Transverse colon (tissue), 4 donors: ENCODE results near the gene RCC2. TPM values are rescaled to one million over a fixed set of nuclear protein-coding genes. Genes with fewer than 3 reads are reported as not detected.
"Not testable (repeated sequence)": the region's sequence is repeated elsewhere in the genome, so short reads cannot be mapped to it uniquely, and the experiment has no call there.

ENCODE experiments used
- DNase-seq: peaks from one replicate; pipeline ENCODE4 v3.0.0-alpha.2; 2019
- H3K27ac ChIP-seq, 4 donors: fragments of 200-600 bp; sonication (generic); 2 replicates each; pipeline ENCODE4 v1.5.1; 2016 to 2018; ENCODE audit warnings: inconsistent platforms in 4 of 4
- H3K27me3 ChIP-seq: fragments of 200-600 bp; sonication (generic); 2 replicates; pipeline ENCODE4 v1.5.1; 2017; ENCODE audit warnings: inconsistent platforms
- H3K36me3 ChIP-seq, 4 donors: fragments of 200-600 bp; sonication (generic); 2 replicates each; pipeline ENCODE4 v1.5.1; 2017 to 2019; ENCODE audit warnings: inconsistent platforms in 4 of 4
- H3K4me1 ChIP-seq, 4 donors: fragments of 200-600 bp; sonication (generic); 2 replicates each; pipeline ENCODE4 v1.5.1; 2017 to 2020; ENCODE audit warnings: inconsistent platforms in 4 of 4
- H3K4me3 ChIP-seq, 4 donors: fragments of 200-600 bp; sonication (generic); 1 replicate in 1 of 4; 2 replicates in 3 of 4; pipeline versions ENCODE4 v1.5.1 to v1.6.1; 2017 to 2019; ENCODE audit warnings: inconsistent platforms in 4 of 4
- H3K9me3 ChIP-seq, 2 donors: fragments of 200-600 bp; sonication (generic); 2 replicates each; pipeline ENCODE4 v1.5.1; 2017 to 2019; ENCODE audit warnings: inconsistent platforms in 2 of 2
- CTCF ChIP-seq, 5 experiments: fragments of 200-600 bp in 3 of 5; fragments of 450-650 bp in 2 of 5; sonication (generic) in 3 of 5; IDR thresholded peaks; 1 replicate in 2 of 5; 2 replicates in 3 of 5; pipeline ENCODE4 v1.5.1; 2016 to 2017; ENCODE audit warnings: antibody characterized with exemption in 5 of 5, inconsistent platforms in 3 of 5, mild to moderate bottlenecking in 2 of 5, moderate library complexity in 1 of 5
- EP300 ChIP-seq: sonication (generic); formaldehyde crosslinking; IDR thresholded peaks from one replicate; pipeline ENCODE4 v1.6.1; 2017; ENCODE audit warnings: antibody characterized with exemption, low read depth
- POLR2A ChIP-seq: fragments of 450-650 bp; IDR thresholded peaks from one replicate; pipeline ENCODE4 v1.6.1; 2016; ENCODE audit warnings: antibody characterized with exemption, mild to moderate bottlenecking, moderate library complexity
- POLR2AphosphoS5 ChIP-seq, 3 donors: sonication (generic); formaldehyde crosslinking; IDR thresholded peaks; one replicate each; pipeline ENCODE4 v1.6.1; 2016; ENCODE audit warnings: antibody characterized with exemption in 3 of 3
- WGBS, 2 donors: methylation state at CpG; one replicate each; pipeline ENCODE4 v1.1.5; 2018; ENCODE audit warnings: low coverage in 1 of 2; 5-methylcytosine and 5-hydroxymethylcytosine counted together
- in situ Hi-C, 4 donors: fragments of 200-750 bp; cut with MboI; loops; one replicate each; pipeline versions ENCODE4 v1.15.0 to v1.15.1; 2017; ENCODE audit warnings: low sequenced_read_pairs in 3 of 4, low pct_ligation_motif_present in 1 of 4, low pct_unique_long_range_greater_than_20kb in 1 of 4
- intact Hi-C: fragments of 100-400 bp; cut with DNase I; formaldehyde crosslinking; loops from one replicate; pipeline ENCODE4 v1.15.1; 2023; ENCODE audit warnings: low total_unique reads
- total RNA-seq, 4 donors: library from RNA; depleted of rRNA; stranded (reverse); fragments of >200 nt; gene quantifications; one replicate each; pipeline ENCODE4 v1.1.0, GENCODE V29; 2016

Gene RCC2
- 10 to 100 TPM; 22.0 to 82.2 (median 25.3) TPM for total RNA-seq

- no peaks in the 10 kb centered on the region for H3K36me3 ChIP-seq
- no peaks in the 10 kb centered on the region for H3K9me3 ChIP-seq
- H3K27me3 ChIP-seq, result no peaks in the 10 kb centered on the region
- peak; percentile 67 for DNase-seq
- TF ChIP-seq POLR2A (peak; percentile 25), EP300 (no peak), POLR2AphosphoS5 (IDR thresholded peaks at IDR 0.05) (peak in 2 of 3 donors; percentile 29 to 43)
- peaks cover 8 to 38% (median 21%) of the 10 kb centered on the region in 4 donors for H3K4me1 ChIP-seq
- intact Hi-C loops, result no loop called here
- peak within 1 kb of the TSS; percentile 84 to 95 (median 90) for H3K27ac ChIP-seq
- peak within 1 kb of the TSS; percentile 48 to 97 (median 66) for H3K4me3 ChIP-seq
- in situ Hi-C loops, result no loop called here
- 1 to 2% methylated on average over 20 to 58 of the region's 75 CpGs for WGBS, 2 donors
Measured at GRCh38 chr1:17439250-17440073, at the start of gene RCC2. RCC2 (minus strand) TSS chr1:17439677; CDS start chr1:17438514, 1,163 bp downstream.

- WGBS, 2 donors, result 88% methylated on average over 9 of the region's 9 CpGs; no CpG with 5 or more reads in 1 of the 2 donors
- no peaks in the 10 kb centered on the region for H3K4me1 ChIP-seq
- no peaks in the 10 kb centered on the region for H3K9me3 ChIP-seq
- DNase-seq, result no peak
- H3K27ac ChIP-seq, result no peak overlapping the region
- no peak overlapping the region for H3K4me3 ChIP-seq
- TF ChIP-seq EP300, result no peak
- no peak for TF ChIP-seq POLR2AphosphoS5 (IDR thresholded peaks at IDR 0.05)
- no peak for TF ChIP-seq CTCF (IDR thresholded peaks at IDR 0.05)
- TF ChIP-seq POLR2A, result no peak
- H3K36me3 ChIP-seq, result no peaks in the 10 kb centered on the region
- intact Hi-C loops, result no loop called here
- H3K27me3 ChIP-seq, result peaks cover 6% of the 10 kb centered on the region
- in situ Hi-C loops, result loop anchor here in 2 of 4 donors (25.0 kb wide), 1 partner anchor 351 kb away; no protein-coding TSS in a partner anchor
Measured at GRCh38 chr1:17486242-17486641, 46.8 kb upstream of the RCC2 start.

GRCh38 chr1:17485281-17485680, 45.8 kb upstream of the RCC2 start:
- Histone ChIP-seq H3K9me3 (no peaks in the 10 kb centered on the region), H3K27me3 (peaks cover 6% of the 10 kb centered on the region), H3K4me1 (no peaks in the 10 kb centered on the region), H3K36me3 (no peaks in the 10 kb centered on the region), H3K27ac (no peak overlapping the region), H3K4me3 (no peak overlapping the region)
- intact Hi-C loops, result no loop called here
- in situ Hi-C loops, result loop anchor here in 2 of 4 donors (25.0 kb wide), 1 partner anchor 352 kb away; no protein-coding TSS in a partner anchor
- WGBS, 2 donors, result 50 to 60% methylated on average over 1 to 10 of the region's 10 CpGs
- no peak for DNase-seq
- TF ChIP-seq POLR2A (no peak), CTCF (IDR thresholded peaks at IDR 0.05) (peak in 1 of 5 experiments; percentile 46)

GRCh38 chr1:17481981-17482380, 42.5 kb upstream of the RCC2 start:
- H3K27ac ChIP-seq, intact Hi-C loops, H3K36me3 ChIP-seq, H3K4me1 ChIP-seq, H3K4me3 ChIP-seq, H3K27me3 ChIP-seq, H3K9me3 ChIP-seq, DNase-seq: not testable (repeated sequence)
- 83 to 96% methylated on average over 5 to 10 of the region's 10 CpGs for WGBS, 2 donors
- in situ Hi-C loops, result loop anchor here in 2 of 4 donors (25.0 kb wide), 1 partner anchor 355 kb away; no protein-coding TSS in a partner anchor

- peaks cover 6% of the 10 kb centered on the region for H3K27me3 ChIP-seq
- H3K27ac ChIP-seq, result no peak overlapping the region
- WGBS, 2 donors, result 71 to 84% methylated on average over 5 to 7 of the region's 7 CpGs
- DNase-seq, result no peak
- TF ChIP-seq POLR2AphosphoS5 (IDR thresholded peaks at IDR 0.05), result no peak
- no peak for TF ChIP-seq POLR2A
- H3K36me3 ChIP-seq, result no peaks in the 10 kb centered on the region
- H3K4me1 ChIP-seq, result no peaks in the 10 kb centered on the region
- intact Hi-C loops (no loop called here), in situ Hi-C loops (loop anchor here in 2 of 4 donors (25.0 kb wide), 1 partner anchor 356 kb away; no protein-coding TSS in a partner anchor)
- no peak overlapping the region for H3K4me3 ChIP-seq
- no peaks in the 10 kb centered on the region for H3K9me3 ChIP-seq
Measured at GRCh38 chr1:17480846-17481245, 41.4 kb upstream of the RCC2 start.
